Stomach (tissue), 4 donors: ENCODE measurements around the gene NAALADL2.

Experiments
- POLR2A ChIP-seq, 4 donors: fragments of 450-650 bp; IDR thresholded peaks; one replicate each; pipeline ENCODE4 v1.6.1; 2016; ENCODE audit warnings: antibody characterized with exemption in 4 of 4, control low read depth in 2 of 4, mild to moderate bottlenecking in 1 of 4, moderate library complexity in 1 of 4
- POLR2AphosphoS5 ChIP-seq, 3 donors: sonication (generic); formaldehyde crosslinking; IDR thresholded peaks; one replicate each; pipeline ENCODE4 v1.6.1; 2016; ENCODE audit warnings: antibody characterized with exemption in 3 of 3
- TF ChIP-seq, protein P1 (sequence below), 7 experiments: fragments of 450-650 bp in 4 of 7; fragments of 200-600 bp in 3 of 7; sonication (generic) in 3 of 7; IDR thresholded peaks; one replicate each; pipeline ENCODE4 v1.5.1; 2016 to 2019; ENCODE audit warnings: antibody characterized with exemption in 7 of 7, control low read depth in 2 of 7, mild to moderate bottlenecking in 1 of 7

DNA sequence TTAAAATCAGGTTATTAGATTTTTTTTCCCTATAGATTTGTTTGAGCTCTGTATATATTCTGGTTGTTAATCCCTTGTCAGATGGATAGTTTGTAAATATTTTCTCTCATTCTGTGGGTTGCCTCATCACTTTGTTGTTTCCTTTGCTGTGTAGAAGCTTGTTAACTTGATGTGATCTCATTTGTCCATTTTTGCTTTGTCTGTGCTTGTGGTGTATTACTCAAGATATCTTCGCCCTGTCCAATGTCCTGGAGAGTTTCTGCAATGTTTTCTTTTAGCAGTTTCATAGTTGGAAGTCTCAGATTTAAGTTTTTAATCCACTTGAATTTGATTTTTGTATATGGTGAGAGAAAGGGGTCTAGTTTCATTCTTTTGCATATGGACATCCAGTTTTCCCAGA is 699.1 kb downstream of the NAALADL2 start:
- TF ChIP-seq, protein P1, sequence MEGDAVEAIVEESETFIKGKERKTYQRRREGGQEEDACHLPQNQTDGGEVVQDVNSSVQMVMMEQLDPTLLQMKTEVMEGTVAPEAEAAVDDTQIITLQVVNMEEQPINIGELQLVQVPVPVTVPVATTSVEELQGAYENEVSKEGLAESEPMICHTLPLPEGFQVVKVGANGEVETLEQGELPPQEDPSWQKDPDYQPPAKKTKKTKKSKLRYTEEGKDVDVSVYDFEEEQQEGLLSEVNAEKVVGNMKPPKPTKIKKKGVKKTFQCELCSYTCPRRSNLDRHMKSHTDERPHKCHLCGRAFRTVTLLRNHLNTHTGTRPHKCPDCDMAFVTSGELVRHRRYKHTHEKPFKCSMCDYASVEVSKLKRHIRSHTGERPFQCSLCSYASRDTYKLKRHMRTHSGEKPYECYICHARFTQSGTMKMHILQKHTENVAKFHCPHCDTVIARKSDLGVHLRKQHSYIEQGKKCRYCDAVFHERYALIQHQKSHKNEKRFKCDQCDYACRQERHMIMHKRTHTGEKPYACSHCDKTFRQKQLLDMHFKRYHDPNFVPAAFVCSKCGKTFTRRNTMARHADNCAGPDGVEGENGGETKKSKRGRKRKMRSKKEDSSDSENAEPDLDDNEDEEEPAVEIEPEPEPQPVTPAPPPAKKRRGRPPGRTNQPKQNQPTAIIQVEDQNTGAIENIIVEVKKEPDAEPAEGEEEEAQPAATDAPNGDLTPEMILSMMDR (IDR thresholded peaks at IDR 0.05), result no peak
- TF ChIP-seq POLR2A (IDR thresholded peaks at IDR 0.05), result no peak
- TF ChIP-seq POLR2AphosphoS5 (IDR thresholded peaks at IDR 0.05), result no peak
